IPS-18c (cell line): Measurements from ENCODE around the gene CPA5.
"Not testable (repeated sequence)": the region's sequence is repeated elsewhere in the genome, so short reads cannot be mapped to it uniquely, and the experiment has no call there.

Experiments used
- H3K4me3 ChIP-seq: 2 replicates; pipeline ENCODE4 v1.7.0; 2013; ENCODE audit warnings: low read depth, mild to moderate bottlenecking, low read length, moderate library complexity; ENCODE audit not compliant: insufficient read depth
- H3K9me3 ChIP-seq: one replicate; pipeline ENCODE4 v1.6.1; 2013; ENCODE audit warnings: mild to moderate bottlenecking, low read length, moderate library complexity; ENCODE audit not compliant: control insufficient read depth, insufficient read depth

The CPA5 gene

GRCh38 chr7:130344271-130344866 is at the start of gene CPA5:
Gene CPA5, plus strand, starts transcription at chr7:130344816. Its CDS starts 1,670 bp downstream, at chr7:130346486.
- H3K4me3 ChIP-seq, result no peak within 1 kb of the TSS; the same call in 1 of the 2 replicates
- H3K9me3 ChIP-seq, result no peaks in the 10 kb centered on the region

DNA sequence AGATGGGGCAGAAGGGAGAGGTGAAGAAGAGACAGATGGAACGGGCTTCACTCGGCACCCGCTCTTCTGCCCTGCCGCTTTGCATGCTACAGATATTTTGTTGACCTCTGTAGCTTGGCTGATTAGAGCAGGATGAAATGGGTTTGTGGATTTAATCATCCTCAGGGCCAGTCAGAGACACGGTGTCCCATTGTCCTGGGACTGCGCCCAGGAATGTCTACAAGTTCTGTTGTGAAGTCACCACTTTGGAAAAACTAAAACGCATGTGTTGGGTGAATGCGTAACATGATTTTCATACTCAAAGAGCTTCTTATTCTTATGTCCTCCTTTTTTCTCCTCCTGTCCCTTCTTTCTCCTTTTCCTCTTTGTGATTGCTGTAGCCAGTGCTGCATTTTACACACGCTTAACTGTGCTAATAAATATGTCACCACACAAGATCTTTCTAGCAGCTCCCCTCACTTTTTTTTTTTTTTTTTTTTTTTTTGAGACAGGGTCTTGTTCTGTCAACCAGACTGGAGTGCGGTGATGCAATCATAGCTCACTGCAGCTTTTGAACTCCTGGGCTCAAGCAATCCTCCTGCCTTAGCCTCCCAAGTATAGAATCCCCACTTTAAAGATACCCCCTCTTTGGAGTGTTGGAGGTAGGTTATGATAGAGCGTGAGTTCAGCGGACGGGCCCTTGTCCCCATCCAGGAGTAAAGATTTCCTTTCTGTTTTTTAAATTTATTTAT is 48.2 kb upstream of the CPA5 start:
- H3K4me3 ChIP-seq, result no peak overlapping the region

GRCh38 chr7:130297628-130298543 is 46.7 kb upstream of the CPA5 start:
- H3K9me3 ChIP-seq, result no peaks in the 10 kb centered on the region
- no peak overlapping the region for H3K4me3 ChIP-seq

More for the DNA sequence above, 48.2 kb upstream of the CPA5 start:
- no peaks in the 10 kb centered on the region for H3K9me3 ChIP-seq

DNA sequence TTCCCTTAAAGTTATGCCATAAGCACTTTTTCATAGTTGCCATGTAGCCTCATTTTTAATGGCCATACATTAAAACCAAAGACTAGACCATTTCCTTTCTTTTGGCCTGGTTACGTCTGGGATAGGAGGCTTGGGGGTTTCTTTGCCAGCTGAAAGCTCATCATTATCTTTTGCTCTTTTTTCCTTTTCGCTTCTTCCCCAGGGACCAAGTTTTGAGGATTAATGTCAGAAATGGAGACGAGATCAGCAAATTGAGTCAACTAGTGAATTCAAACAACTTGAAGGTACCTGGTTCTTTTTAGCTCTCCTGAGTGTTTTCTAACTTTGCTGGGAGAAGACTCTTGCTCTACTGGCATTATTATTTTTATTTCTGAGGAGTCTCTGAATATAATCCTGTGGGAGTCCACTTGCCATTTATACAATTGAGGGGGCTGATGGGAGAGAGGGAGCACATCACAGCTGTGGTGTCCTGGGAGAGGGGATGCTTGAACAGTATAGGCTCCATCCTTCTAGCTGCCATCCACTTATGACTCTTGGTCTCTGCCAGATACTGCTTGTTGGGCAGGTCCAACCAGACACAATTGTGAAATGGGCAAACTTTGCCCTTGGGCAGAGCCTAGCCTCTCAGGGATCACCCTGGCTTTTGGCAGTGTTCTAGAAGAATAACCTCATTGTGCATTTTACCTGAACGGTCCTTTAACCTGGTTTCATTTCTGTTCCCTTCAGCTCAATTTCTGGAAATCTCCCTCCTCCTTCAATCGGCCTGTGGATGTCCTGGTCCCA is 45.9 kb upstream of the CPA5 start:
- no peak overlapping the region for H3K4me3 ChIP-seq
- H3K9me3 ChIP-seq, result no peaks in the 10 kb centered on the region

DNA sequence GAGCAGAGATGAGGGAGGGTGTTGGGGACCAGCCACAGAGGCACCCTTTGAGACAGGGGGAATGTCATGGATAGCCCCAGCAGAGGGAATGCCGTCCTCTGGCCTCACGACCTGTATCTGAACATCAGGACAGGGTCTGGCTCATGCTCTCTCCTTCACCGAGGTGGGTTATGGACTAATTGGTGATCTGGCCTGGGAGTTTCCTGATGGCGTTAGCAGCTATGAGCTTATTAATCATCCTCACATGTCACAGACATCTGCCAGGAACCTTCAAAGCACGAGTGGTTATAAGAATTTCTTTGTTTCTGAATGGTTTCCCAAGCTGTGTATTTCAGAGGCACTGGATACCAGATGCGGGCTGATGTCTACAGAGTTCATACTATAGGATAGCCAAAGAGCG is 44.8 kb upstream of the CPA5 start:
- Histone ChIP-seq H3K4me3 (no peak overlapping the region), H3K9me3 (no peaks in the 10 kb centered on the region)

GRCh38 chr7:130301501-130302020 is 43.1 kb upstream of the CPA5 start:
- no peaks in the 10 kb centered on the region for H3K9me3 ChIP-seq
- H3K4me3 ChIP-seq, result no peak overlapping the region

GRCh38 chr7:130302649-130303048 is 42.0 kb upstream of the CPA5 start:
- Histone ChIP-seq H3K9me3 (no peaks in the 10 kb centered on the region), H3K4me3 (no peak overlapping the region)

DNA sequence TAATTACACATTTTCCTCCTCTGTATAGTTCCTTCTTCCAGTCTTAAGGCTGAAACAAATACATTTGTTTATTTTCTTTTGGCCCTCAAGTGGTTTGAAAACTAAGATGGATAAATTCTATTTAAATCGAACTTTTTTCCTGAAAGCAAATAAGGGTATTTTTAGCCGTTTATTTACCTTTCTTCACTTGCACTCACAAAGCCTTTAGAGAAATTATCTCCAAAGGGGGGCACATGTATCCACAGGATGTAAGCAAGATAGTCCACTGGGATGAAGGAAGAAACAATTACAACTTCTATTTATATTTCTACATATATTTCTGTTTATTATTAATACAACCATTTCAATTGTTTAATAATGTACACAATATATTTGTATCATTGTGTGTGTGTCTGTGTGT is 41.5 kb upstream of the CPA5 start:
- H3K4me3 ChIP-seq, result no peak overlapping the region
- H3K9me3 ChIP-seq, result no peaks in the 10 kb centered on the region

DNA sequence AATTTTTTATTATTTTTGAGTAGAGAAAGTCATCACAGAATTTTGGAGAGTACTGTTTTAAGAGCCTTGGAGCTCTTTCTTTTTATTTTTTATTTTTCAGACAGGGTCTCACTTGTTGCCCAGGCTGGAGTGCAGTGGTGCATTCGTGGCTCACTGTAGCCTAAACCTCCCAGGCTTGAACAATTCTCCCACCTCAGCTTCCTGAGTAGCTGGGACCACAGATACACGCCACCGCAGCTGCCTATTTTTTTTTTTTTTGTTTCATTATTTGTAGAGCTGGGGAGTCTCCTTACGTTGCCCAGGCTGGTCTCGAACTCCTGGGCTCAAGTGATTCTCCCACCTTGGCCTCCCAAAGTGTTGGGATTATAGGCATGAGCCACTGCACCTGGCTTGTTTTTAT is 41.1 kb upstream of the CPA5 start:
- Histone ChIP-seq H3K9me3 (no peaks in the 10 kb centered on the region), H3K4me3 (no peak overlapping the region)

GRCh38 chr7:130303982-130304381 is 40.6 kb upstream of the CPA5 start:
- Histone ChIP-seq H3K9me3 (no peaks in the 10 kb centered on the region), H3K4me3 (no peak overlapping the region)

- H3K9me3 ChIP-seq, result no peaks in the 10 kb centered on the region
- H3K4me3 ChIP-seq, result no peak overlapping the region
Observed at GRCh38 chr7:130304878-130305277, 39.7 kb upstream of the CPA5 start.

GRCh38 chr7:130305433-130306042 is 39.1 kb upstream of the CPA5 start:
- no peaks in the 10 kb centered on the region for H3K9me3 ChIP-seq
- no peak overlapping the region for H3K4me3 ChIP-seq

DNA sequence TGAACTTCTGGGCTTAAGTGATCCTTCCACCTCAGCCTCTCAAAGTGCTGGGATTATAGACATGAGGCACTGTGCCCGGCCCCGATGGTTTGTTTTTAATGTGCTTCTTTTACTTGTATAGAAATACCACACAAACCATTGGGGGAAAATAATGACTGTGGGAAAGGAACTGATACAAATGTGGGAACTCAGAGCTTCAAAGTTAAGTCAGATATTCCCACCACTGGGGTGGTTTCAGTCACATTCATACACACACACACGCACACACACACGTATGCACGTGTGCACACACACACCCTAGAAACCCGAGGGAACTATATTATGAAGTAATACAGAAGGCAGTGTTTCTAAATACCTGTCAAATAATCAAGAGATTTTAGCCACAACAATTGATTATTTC is 34.6 kb upstream of the CPA5 start:
- no peak overlapping the region for H3K4me3 ChIP-seq
- H3K9me3 ChIP-seq, result no peaks in the 10 kb centered on the region

DNA sequence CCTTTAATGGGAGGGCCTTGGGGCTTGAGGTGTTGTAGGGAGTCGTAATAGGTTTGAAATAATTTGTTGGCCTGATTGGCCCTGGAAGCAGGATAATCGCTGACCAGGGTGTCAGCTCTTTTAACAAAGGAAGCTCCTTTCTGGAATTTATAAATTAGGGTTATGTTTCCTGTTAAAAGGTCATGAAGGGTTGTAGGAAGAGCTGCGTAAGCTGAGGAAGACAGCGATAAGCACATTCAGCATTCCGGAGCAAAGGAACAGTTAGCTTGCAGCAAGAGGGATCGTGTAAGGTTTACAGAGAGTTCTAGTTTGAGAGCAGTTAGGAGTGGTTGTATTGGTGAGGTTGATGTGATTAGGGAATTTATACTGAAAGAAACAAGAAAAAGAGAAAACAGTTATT is 30.3 kb upstream of the CPA5 start:
- Histone ChIP-seq H3K9me3 (no peaks in the 10 kb centered on the region), H3K4me3 (no peak overlapping the region)

GRCh38 chr7:130319541-130319940 is 25.1 kb upstream of the CPA5 start:
- no peaks in the 10 kb centered on the region for H3K9me3 ChIP-seq

GRCh38 chr7:130321542-130322229 is 22.9 kb upstream of the CPA5 start:
- not testable (repeated sequence) for H3K4me3 ChIP-seq, H3K9me3 ChIP-seq

More at GRCh38 chr7:130319541-130319940, 25.1 kb upstream of the CPA5 start:
- no peak overlapping the region for H3K4me3 ChIP-seq
